GM18870 (cell line): ENCODE results near the gene AUTS2.

Experiments
- ATAC-seq: cut with Tn5 transposase; IDR thresholded peaks from one replicate; pipeline ENCODE4 v1.9.1; 2021; ENCODE audit warnings: moderate library complexity; ENCODE audit not compliant: unreplicated experiment

AUTS2 gene

GRCh38 chr7:70773406-70773805 is 1175.1 kb downstream of the AUTS2 start:
- no peak for ATAC-seq

GRCh38 chr7:70774950-70775527 is 1176.8 kb downstream of the AUTS2 start:
- ATAC-seq: no peak

GRCh38 chr7:70775570-70776156 is 1177.4 kb downstream of the AUTS2 start:
- no peak for ATAC-seq

GRCh38 chr7:70776627-70777101 is 1178.4 kb downstream of the AUTS2 start:
- no peak for ATAC-seq

GRCh38 chr7:70777251-70777650 is 1179.0 kb downstream of the AUTS2 start:
- no peak for ATAC-seq

- ATAC-seq: no peak
Measured at GRCh38 chr7:70778585-70778984, 1180.3 kb downstream of the AUTS2 start.

DNA sequence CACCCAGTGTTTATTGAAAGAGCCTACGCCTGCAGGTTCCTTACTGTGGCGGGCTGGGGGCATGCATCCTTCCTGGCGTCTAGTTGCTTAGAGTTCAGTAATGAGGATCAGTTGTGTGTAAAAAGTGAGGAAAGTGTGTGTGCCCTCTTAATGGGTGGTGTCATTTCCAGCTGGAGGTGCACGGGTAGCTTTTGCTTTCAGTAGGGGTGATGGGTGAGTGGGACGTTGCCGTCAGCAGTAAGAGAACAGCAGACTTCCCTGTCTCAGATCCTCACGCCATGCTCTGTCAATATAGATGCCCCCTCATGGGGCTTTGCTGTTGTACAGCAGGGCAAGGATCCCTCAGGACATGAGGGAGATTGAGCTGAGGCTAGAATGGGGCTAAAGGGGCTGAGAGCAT is 1181.0 kb downstream of the AUTS2 start:
- no peak for ATAC-seq

GRCh38 chr7:70781922-70782311 is 1183.6 kb downstream of the AUTS2 start:
- ATAC-seq: no peak

DNA sequence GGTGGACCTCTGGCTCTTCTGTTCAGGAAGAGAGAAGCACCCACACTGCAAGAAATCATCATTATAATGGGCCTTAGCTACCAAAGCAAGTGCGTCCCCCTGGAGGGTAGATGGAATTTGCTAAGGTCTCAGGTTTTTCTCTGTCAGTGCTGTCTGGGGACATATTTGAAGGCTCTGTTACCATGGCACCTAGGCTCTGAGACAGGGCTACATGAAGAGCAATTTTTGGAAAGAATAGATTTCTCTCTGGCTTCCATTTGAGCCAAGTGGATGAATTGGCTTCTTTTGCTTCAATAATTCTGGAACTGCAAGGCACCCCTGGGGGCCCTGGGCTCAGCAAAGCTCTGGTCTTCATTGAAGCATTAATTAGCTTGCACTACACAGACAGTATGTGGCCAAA is 1184.5 kb downstream of the AUTS2 start:
- ATAC-seq: no peak

- no peak for ATAC-seq
Measured at GRCh38 chr7:70785427-70785826, 1187.2 kb downstream of the AUTS2 start.

- no peak for ATAC-seq
Measured at GRCh38 chr7:70786076-70786475, 1187.8 kb downstream of the AUTS2 start.

GRCh38 chr7:70787286-70787685 is 1189.0 kb downstream of the AUTS2 start:
- ATAC-seq: no peak

DNA sequence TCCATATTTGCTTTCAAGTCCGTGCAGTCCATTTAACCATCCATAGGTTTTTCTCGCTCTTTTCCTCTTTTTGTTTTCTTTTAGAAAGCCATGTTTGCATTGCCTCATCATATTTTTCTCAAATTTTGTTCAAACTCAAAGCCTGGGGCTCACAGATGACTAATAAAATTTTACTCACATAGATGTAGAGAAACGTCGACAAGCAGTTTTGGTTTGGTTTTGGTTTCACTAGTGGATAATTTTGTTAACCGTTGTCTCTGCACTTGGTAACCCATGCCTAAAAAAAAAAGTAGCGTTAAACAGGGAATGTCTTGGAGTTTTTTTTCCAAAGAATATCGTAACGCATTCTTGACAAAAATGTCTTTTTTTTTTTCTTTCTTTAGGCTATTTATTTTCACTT is 1189.5 kb downstream of the AUTS2 start:
- ATAC-seq: no peak

DNA sequence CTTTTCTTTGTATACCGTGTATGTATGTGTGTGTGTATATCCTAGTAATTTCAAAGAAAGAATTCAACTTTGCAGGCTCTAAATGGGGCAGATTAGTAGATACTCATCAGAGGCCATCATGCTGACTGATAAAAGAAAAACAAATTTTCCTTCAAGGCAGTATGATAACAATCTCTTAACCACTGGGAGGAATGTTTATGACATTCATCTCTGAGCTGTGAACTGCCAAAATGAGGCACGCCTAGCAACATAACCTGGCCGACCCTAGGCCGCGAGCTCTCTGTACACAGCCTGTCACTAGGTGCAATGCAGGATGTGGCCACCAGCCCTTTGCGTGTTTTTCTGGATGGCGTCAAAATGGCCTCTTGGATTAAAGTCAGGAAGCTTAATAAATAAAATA is 1190.0 kb downstream of the AUTS2 start:
- no peak for ATAC-seq

DNA sequence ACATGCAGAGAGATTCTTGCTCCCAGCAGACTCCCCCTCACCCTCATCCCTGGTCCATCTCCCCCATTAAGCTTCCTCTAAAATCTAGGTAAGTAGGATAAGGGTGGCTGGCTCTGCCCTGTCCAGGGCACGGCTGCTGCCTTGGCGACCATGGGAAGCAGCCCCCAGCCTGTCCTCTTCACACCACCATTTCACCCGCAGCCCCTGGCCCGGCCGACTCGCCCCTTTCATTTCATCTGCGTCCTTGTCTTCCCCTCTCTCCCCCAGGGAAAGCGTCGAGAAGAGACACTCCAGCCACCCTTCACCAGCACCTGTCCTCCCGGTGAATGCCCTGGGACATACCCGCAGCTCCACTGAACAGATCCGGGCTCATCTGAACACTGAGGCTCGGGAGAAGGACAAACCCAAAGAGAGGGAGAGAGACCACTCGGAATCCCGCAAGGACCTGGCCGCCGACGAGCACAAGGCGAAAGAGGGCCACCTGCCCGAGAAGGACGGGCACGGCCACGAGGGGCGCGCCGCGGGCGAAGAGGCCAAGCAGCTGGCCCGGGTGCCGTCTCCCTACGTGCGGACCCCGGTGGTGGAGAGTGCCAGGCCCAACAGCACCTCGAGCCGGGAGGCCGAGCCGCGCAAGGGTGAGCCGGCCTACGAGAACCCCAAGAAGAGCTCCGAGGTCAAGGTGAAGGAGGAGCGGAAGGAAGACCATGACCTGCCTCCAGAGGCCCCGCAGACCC is 1191.4 kb downstream of the AUTS2 start:
- no peak for ATAC-seq

- ATAC-seq: no peak
Measured at GRCh38 chr7:70790215-70791073, 1192.2 kb downstream of the AUTS2 start.

- ATAC-seq: no peak
Measured at GRCh38 chr7:70791341-70791740, 1193.1 kb downstream of the AUTS2 start.

- no peak for ATAC-seq
Measured at GRCh38 chr7:70793060-70793459, 1194.8 kb downstream of the AUTS2 start.

DNA sequence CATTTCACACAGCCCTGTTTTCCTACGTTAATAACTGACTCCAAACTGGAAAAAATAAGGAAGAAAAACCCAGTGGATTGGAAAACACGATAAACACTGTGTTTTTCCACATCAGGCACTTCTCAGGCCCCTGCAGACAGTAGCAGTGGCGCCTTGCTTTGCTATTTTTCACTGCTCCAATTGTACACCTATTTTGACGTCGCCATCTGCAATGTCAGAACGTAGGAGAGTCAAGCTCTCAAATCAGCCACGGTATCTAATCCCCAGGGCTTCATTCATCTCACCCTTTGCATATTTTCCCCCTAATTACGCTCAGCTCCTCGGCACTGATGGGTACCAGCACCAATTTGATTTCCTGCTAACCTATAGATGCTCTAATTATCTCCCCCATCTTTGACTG is 1195.5 kb downstream of the AUTS2 start:
- no peak for ATAC-seq

DNA sequence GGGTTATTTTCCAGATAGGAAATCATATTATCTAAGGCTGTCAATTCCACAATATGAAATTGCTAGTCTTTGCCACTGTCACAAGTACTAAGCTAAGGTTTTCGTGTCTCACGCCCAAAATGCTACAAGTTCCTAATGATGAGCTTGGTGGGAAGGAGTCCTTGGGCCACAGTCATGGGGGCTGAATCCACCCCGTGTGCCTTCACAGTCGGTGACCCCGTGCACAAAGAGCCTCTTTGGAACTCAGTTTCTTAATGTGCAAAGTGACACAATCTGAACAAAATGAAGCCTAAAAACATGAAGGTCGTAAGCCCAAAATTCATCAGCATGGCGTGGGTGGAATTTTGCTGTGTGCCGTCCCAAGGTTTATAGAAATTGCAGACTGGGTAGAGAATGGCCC is 1196.7 kb downstream of the AUTS2 start:
- ATAC-seq: no peak

DNA sequence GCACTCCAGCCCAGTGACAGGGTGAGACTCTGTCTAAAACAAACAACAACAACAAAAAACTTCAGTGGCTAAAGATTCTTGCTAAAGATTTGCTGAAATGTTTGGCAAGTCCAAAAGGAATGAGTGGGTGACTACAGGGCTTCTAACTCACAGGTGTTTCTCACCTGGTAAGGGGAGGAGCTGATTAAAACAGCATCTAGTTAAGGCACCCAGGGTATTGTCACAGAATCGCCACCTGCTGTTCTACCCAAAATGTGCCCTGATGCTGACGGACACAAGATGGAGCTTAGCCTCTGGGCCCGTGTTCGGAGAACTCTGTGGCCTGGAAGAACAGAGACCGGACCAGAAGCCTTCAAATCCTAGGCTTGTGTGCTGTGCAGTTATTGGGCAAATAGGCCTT is 1197.7 kb downstream of the AUTS2 start:
- no peak for ATAC-seq
